ENCODE measurements around the gene INAFM1.

DNA sequence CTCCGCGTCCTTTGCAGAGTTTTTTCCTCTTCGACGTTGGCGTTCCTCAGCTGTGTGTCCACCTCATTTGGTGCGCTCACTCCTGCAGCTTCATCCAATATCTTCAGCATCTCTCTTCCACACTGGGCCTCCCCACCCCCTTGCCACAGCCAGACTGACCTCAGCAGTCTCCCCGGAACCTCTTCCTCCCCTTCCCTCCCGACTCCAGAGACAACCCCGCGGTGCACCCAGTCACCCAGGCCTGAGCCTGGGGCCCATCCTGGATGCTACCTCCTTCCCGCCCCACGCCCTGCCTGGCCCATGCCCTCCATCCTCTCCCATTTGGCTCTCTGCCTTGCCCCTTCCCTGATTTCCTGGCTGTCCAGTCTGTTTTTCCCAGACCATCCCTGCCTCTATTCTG lies 49.2 kb downstream of the INAFM1 start:
- TF ChIP-seq, protein P1, sequence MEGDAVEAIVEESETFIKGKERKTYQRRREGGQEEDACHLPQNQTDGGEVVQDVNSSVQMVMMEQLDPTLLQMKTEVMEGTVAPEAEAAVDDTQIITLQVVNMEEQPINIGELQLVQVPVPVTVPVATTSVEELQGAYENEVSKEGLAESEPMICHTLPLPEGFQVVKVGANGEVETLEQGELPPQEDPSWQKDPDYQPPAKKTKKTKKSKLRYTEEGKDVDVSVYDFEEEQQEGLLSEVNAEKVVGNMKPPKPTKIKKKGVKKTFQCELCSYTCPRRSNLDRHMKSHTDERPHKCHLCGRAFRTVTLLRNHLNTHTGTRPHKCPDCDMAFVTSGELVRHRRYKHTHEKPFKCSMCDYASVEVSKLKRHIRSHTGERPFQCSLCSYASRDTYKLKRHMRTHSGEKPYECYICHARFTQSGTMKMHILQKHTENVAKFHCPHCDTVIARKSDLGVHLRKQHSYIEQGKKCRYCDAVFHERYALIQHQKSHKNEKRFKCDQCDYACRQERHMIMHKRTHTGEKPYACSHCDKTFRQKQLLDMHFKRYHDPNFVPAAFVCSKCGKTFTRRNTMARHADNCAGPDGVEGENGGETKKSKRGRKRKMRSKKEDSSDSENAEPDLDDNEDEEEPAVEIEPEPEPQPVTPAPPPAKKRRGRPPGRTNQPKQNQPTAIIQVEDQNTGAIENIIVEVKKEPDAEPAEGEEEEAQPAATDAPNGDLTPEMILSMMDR (IDR thresholded peaks at IDR 0.05; ENCODE audit: low read length), result no peak
- TF ChIP-seq EZH2 (optimal IDR thresholded peaks at IDR 0.05; ENCODE audit: low read depth, low read length), result no peak
- TF ChIP-seq EZH2phosphoT487 (IDR thresholded peaks at IDR 0.05; ENCODE audit: low read length), result no peak

Measured in MM.1S (cell line).